ENCODE data around the gene STK38.

Gene STK38

GRCh38 chr6:36594029-36594815 is 46.9 kb upstream of the STK38 start, which contains the start of gene SRSF3:
Gene SRSF3 (plus strand): TSS chr6:36594362. CDS start chr6:36596763, 2,401 bp downstream.
- peak within 1 kb of the TSS; percentile 89 for H2AFZ ChIP-seq (ENCODE audit: low read length)

GRCh38 chr6:36593569-36594028 is 46.3 kb upstream of the STK38 start:
- Histone ChIP-seq H2BK15ac (ENCODE audit: low read length) (no peak overlapping the region), H3K23ac (ENCODE audit: low read depth, low read length, poor library complexity) (peak overlapping the region; percentile 98), H3K4me3 (ENCODE audit: low read length in 2 of 2) (peak overlapping the region; percentile 63 to 71), H2AK5ac (ENCODE audit: low read depth, low read length) (no peak overlapping the region), H3K27me3 (ENCODE audit: control insufficient read depth in 3 of 3, insufficient read depth in 3 of 3, low read depth in 1 of 3, low read length in 3 of 3) (no peaks in the 10 kb centered on the region), H3K27ac (replicated peaks; ENCODE audit: low read length) (peak overlapping the region; percentile 91), H3K14ac (ENCODE audit: low read length) (no peak overlapping the region), H3K18ac (ENCODE audit: low read length) (peak overlapping the region; percentile 87), H2BK12ac (ENCODE audit: low read length) (no peak overlapping the region), H2BK120ac (ENCODE audit: low read depth, low read length) (no peak overlapping the region), H4K91ac (ENCODE audit: low read depth, low read length, poor library complexity) (no peak overlapping the region), H3K79me1 (ENCODE audit: low read depth, low read length) (no peaks in the 10 kb centered on the region), H3K9ac (ENCODE audit: low read depth, low read length, poor library complexity) (no peak overlapping the region), H3K4me1 (ENCODE audit: control insufficient read depth in 2 of 2, insufficient read depth in 1 of 2, low read depth in 1 of 2, low read length in 2 of 2) (peaks cover 8 to 19% of the 10 kb centered on the region in 2 donors), H2AFZ (ENCODE audit: low read length) (peak overlapping the region; percentile 89), H4K8ac (ENCODE audit: low read depth, low read length) (no peak overlapping the region), H2BK5ac (ENCODE audit: low read length) (peak overlapping the region; percentile 14), H3K9me3 (replicated peaks in 1 of 2; ENCODE audit: control insufficient read depth in 2 of 2, insufficient read depth in 1 of 2, low read depth in 1 of 2, low read length in 2 of 2) (no peaks in the 10 kb centered on the region), H3K4ac (ENCODE audit: low read length) (no peak overlapping the region), H3K36me3 (replicated peaks in 1 of 2; ENCODE audit: control insufficient read depth in 2 of 2, insufficient read depth in 2 of 2, low read length in 2 of 2) (peaks cover 8 to 34% of the 10 kb centered on the region in 2 donors), H3K4me2 (ENCODE audit: insufficient read depth, low read length, poor library complexity, severe bottlenecking) (peak overlapping the region; percentile 80)
- DNase-seq (ENCODE audit: low spot score) = peak; percentile 37
- no CpG with 5 or more reads among the region's 15 CpGs for WGBS, 2 donors (ENCODE audit: extremely low coverage in 2 of 2, insufficient read length in 2 of 2, insufficient replicate concordance in 1 of 2)

More at GRCh38 chr6:36594029-36594815, 46.9 kb upstream of the STK38 start, which contains the start of gene SRSF3:
- peak within 1 kb of the TSS; percentile 80 for H3K4me2 ChIP-seq (ENCODE audit: insufficient read depth, low read length, poor library complexity, severe bottlenecking)
- peak within 1 kb of the TSS; percentile 36 for H3K9ac ChIP-seq (ENCODE audit: low read depth, low read length, poor library complexity)
- peaks cover 12 to 23% of the 10 kb centered on the region in 2 donors for H3K4me1 ChIP-seq (ENCODE audit: control insufficient read depth in 2 of 2, insufficient read depth in 1 of 2, low read depth in 1 of 2, low read length in 2 of 2)
- no peak within 1 kb of the TSS for H3K4ac ChIP-seq (ENCODE audit: low read length)
- no peaks in the 10 kb centered on the region for H3K9me3 ChIP-seq (replicated peaks in 1 of 2; ENCODE audit: control insufficient read depth in 2 of 2, insufficient read depth in 1 of 2, low read depth in 1 of 2, low read length in 2 of 2)
- H2BK12ac ChIP-seq (ENCODE audit: low read length) = no peak within 1 kb of the TSS
- no peak within 1 kb of the TSS for H2BK120ac ChIP-seq (ENCODE audit: low read depth, low read length)
- no CpG with 5 or more reads among the region's 58 CpGs for WGBS, 2 donors (ENCODE audit: extremely low coverage in 2 of 2, insufficient read length in 2 of 2, insufficient replicate concordance in 1 of 2)
- H3K79me1 ChIP-seq (ENCODE audit: low read depth, low read length) = no peaks in the 10 kb centered on the region
- peak within 1 kb of the TSS; percentile 91 for H3K27ac ChIP-seq (replicated peaks; ENCODE audit: low read length)
- H4K8ac ChIP-seq (ENCODE audit: low read depth, low read length) = no peak within 1 kb of the TSS
- H3K27me3 ChIP-seq (ENCODE audit: control insufficient read depth in 3 of 3, insufficient read depth in 3 of 3, low read depth in 1 of 3, low read length in 3 of 3) = no peaks in the 10 kb centered on the region
- peaks cover 13 to 40% of the 10 kb centered on the region in 2 donors for H3K36me3 ChIP-seq (replicated peaks in 1 of 2; ENCODE audit: control insufficient read depth in 2 of 2, insufficient read depth in 2 of 2, low read length in 2 of 2)
- peak within 1 kb of the TSS; percentile 98 for H3K23ac ChIP-seq (ENCODE audit: low read depth, low read length, poor library complexity)
- peak within 1 kb of the TSS; percentile 71 to 85 for H3K4me3 ChIP-seq (ENCODE audit: low read length in 2 of 2)
- DNase-seq (ENCODE audit: low spot score) = peak; percentile 95
- peak within 1 kb of the TSS; percentile 45 for H4K91ac ChIP-seq (ENCODE audit: low read depth, low read length, poor library complexity)
- peak within 1 kb of the TSS; percentile 87 for H2BK5ac ChIP-seq (ENCODE audit: low read length)
- H3K14ac ChIP-seq (ENCODE audit: low read length) = no peak within 1 kb of the TSS
- no peak within 1 kb of the TSS for H2AK5ac ChIP-seq (ENCODE audit: low read depth, low read length)
- no peak within 1 kb of the TSS for H2BK15ac ChIP-seq (ENCODE audit: low read length)
- peak within 1 kb of the TSS; percentile 92 for H3K18ac ChIP-seq (ENCODE audit: low read length)

GRCh38 chr6:36592221-36592655 is 45.0 kb upstream of the STK38 start:
- Histone ChIP-seq H3K4me3 (ENCODE audit: low read length in 2 of 2) (no peak overlapping the region), H3K27me3 (ENCODE audit: control insufficient read depth in 3 of 3, insufficient read depth in 3 of 3, low read depth in 1 of 3, low read length in 3 of 3) (no peaks in the 10 kb centered on the region), H3K79me1 (ENCODE audit: low read depth, low read length) (no peaks in the 10 kb centered on the region), H2BK15ac (ENCODE audit: low read length) (no peak overlapping the region), H4K91ac (ENCODE audit: low read depth, low read length, poor library complexity) (no peak overlapping the region), H3K4ac (ENCODE audit: low read length) (no peak overlapping the region), H2BK5ac (ENCODE audit: low read length) (no peak overlapping the region), H3K9me3 (replicated peaks in 1 of 2; ENCODE audit: control insufficient read depth in 2 of 2, insufficient read depth in 1 of 2, low read depth in 1 of 2, low read length in 2 of 2) (no peaks in the 10 kb centered on the region), H2BK12ac (ENCODE audit: low read length) (no peak overlapping the region), H2AK5ac (ENCODE audit: low read depth, low read length) (no peak overlapping the region), H2BK120ac (ENCODE audit: low read depth, low read length) (no peak overlapping the region), H2AFZ (ENCODE audit: low read length) (no peak overlapping the region), H3K18ac (ENCODE audit: low read length) (no peak overlapping the region), H3K4me1 (ENCODE audit: control insufficient read depth in 2 of 2, insufficient read depth in 1 of 2, low read depth in 1 of 2, low read length in 2 of 2) (peaks cover 3 to 6% of the 10 kb centered on the region in 2 donors), H3K4me2 (ENCODE audit: insufficient read depth, low read length, poor library complexity, severe bottlenecking) (no peak overlapping the region), H3K9ac (ENCODE audit: low read depth, low read length, poor library complexity) (no peak overlapping the region), H3K14ac (ENCODE audit: low read length) (no peak overlapping the region), H3K36me3 (replicated peaks in 1 of 2; ENCODE audit: control insufficient read depth in 2 of 2, insufficient read depth in 2 of 2, low read length in 2 of 2) (peaks cover 0 to 21% of the 10 kb centered on the region in 2 donors), H3K23ac (ENCODE audit: low read depth, low read length, poor library complexity) (no peak overlapping the region), H4K8ac (ENCODE audit: low read depth, low read length) (no peak overlapping the region), H3K27ac (replicated peaks; ENCODE audit: low read length) (no peak overlapping the region)
- no CpG with 5 or more reads among the region's 12 CpGs for WGBS, 2 donors (ENCODE audit: extremely low coverage in 2 of 2, insufficient read length in 2 of 2, insufficient replicate concordance in 1 of 2)
- DNase-seq (ENCODE audit: low spot score) = no peak

- Histone ChIP-seq H4K8ac (ENCODE audit: low read depth, low read length) (no peak overlapping the region), H3K79me1 (ENCODE audit: low read depth, low read length) (no peaks in the 10 kb centered on the region), H3K9me3 (replicated peaks in 1 of 2; ENCODE audit: control insufficient read depth in 2 of 2, insufficient read depth in 1 of 2, low read depth in 1 of 2, low read length in 2 of 2) (no peaks in the 10 kb centered on the region), H3K23ac (ENCODE audit: low read depth, low read length, poor library complexity) (no peak overlapping the region), H3K36me3 (replicated peaks in 1 of 2; ENCODE audit: control insufficient read depth in 2 of 2, insufficient read depth in 2 of 2, low read length in 2 of 2) (peaks cover 0 to under 1% of the 10 kb centered on the region in 2 donors), H2BK12ac (ENCODE audit: low read length) (no peak overlapping the region), H3K9ac (ENCODE audit: low read depth, low read length, poor library complexity) (no peak overlapping the region), H4K91ac (ENCODE audit: low read depth, low read length, poor library complexity) (no peak overlapping the region), H3K4ac (ENCODE audit: low read length) (no peak overlapping the region), H2BK15ac (ENCODE audit: low read length) (no peak overlapping the region), H3K18ac (ENCODE audit: low read length) (no peak overlapping the region), H3K14ac (ENCODE audit: low read length) (no peak overlapping the region), H2AK5ac (ENCODE audit: low read depth, low read length) (no peak overlapping the region), H3K27me3 (ENCODE audit: control insufficient read depth in 3 of 3, insufficient read depth in 3 of 3, low read depth in 1 of 3, low read length in 3 of 3) (no peaks in the 10 kb centered on the region), H2BK120ac (ENCODE audit: low read depth, low read length) (no peak overlapping the region), H2AFZ (ENCODE audit: low read length) (no peak overlapping the region), H3K4me1 (ENCODE audit: control insufficient read depth in 2 of 2, insufficient read depth in 1 of 2, low read depth in 1 of 2, low read length in 2 of 2) (peaks cover 0 to 3% of the 10 kb centered on the region in 2 donors), H3K4me3 (ENCODE audit: low read length in 2 of 2) (no peak overlapping the region), H2BK5ac (ENCODE audit: low read length) (no peak overlapping the region), H3K27ac (replicated peaks; ENCODE audit: low read length) (no peak overlapping the region), H3K4me2 (ENCODE audit: insufficient read depth, low read length, poor library complexity, severe bottlenecking) (no peak overlapping the region)
- DNase-seq (ENCODE audit: low spot score) = no peak
- WGBS, 2 donors (ENCODE audit: extremely low coverage in 2 of 2, insufficient read length in 2 of 2, insufficient replicate concordance in 1 of 2) = no CpG with 5 or more reads among the region's 1 CpG
Measured at GRCh38 chr6:36590237-36590636, 43.0 kb upstream of the STK38 start.
